Measurements from ENCODE around the gene CDC123. TPM values are rescaled to one million over a fixed set of nuclear protein-coding genes. Genes with fewer than 3 reads are reported as not detected.

Gene CDC123
- total and polyA plus RNA-seq, 2 of the 4 experiments (the other 2 are of a cell fraction), result 100 to 203 TPM

DNA sequence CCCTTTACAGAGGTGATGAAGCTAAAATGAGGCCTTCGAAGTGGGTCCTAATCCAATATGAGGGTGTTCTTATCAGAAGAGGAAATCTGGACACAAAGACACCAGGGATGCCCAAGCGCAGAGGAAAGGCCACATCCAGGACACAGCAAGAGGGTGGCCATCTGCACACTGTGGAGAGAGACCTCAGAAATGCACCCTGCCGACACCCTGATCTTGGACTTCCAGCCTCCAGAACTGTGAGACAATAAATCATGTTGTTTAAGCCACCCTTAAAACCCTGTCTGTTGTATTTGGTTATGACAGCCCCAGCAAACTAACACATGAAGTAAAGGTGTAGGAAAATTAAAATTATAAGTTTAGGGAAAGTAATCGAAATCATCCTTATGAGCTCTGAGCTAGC lies 64.0 kb downstream of the CDC123 start:
- Histone ChIP-seq H3K14ac (replicated peaks; ENCODE audit: low read depth, low read length) (no peak overlapping the region), H2AK5ac (ENCODE audit: low read depth, low read length) (no peak overlapping the region), H4K91ac (ENCODE audit: insufficient read depth, low read depth, low read length) (no peak overlapping the region), H3K9me3 (ENCODE audit: control insufficient read depth, insufficient read depth, low read length) (no peaks in the 10 kb centered on the region), H2BK5ac (ENCODE audit: low read depth, low read length, poor library complexity, severe bottlenecking) (no peak overlapping the region), H2BK120ac (ENCODE audit: low read depth, low read length) (no peak overlapping the region), H3K4me2 (ENCODE audit: low read depth, low read length) (no peak overlapping the region), H4K8ac (ENCODE audit: low read depth in 2 of 2, low read length in 2 of 2) (no peak overlapping the region), H2BK15ac (ENCODE audit: low read depth, low read length) (no peak overlapping the region), H3K18ac (ENCODE audit: low read depth, low read length) (no peak overlapping the region), H2AFZ (replicated peaks; ENCODE audit: low read length, poor library complexity) (no peak overlapping the region), H3K9me1 (ENCODE audit: insufficient read depth, low read length) (no peaks in the 10 kb centered on the region), H3K36me3 (ENCODE audit: control insufficient read depth, insufficient read depth, low read length) (no peaks in the 10 kb centered on the region), H3K56ac (ENCODE audit: extremely low read depth, insufficient read depth, low read length) (no peak overlapping the region), H2BK20ac (ENCODE audit: low read depth, low read length) (no peak overlapping the region), H3K27ac (ENCODE audit: insufficient read depth, low read length) (no peak overlapping the region), H3K9ac (ENCODE audit: low read depth, low read length) (no peak overlapping the region), H3K79me1 (ENCODE audit: low read depth in 1 of 2, low read length in 2 of 2) (no peaks in the 10 kb centered on the region), H4K20me1 (ENCODE audit: insufficient read depth, low read length) (no peaks in the 10 kb centered on the region), H3K4ac (ENCODE audit: low read depth, low read length) (no peak overlapping the region), H3K23ac (ENCODE audit: low read depth, low read length) (no peak overlapping the region), H3K27me3 (ENCODE audit: control insufficient read depth, insufficient read depth, low read length) (no peaks in the 10 kb centered on the region), H3K4me1 (ENCODE audit: control insufficient read depth, insufficient read depth, low read length) (no peaks in the 10 kb centered on the region; the same call in 1 of the 2 replicates), H4K5ac (ENCODE audit: low read depth, low read length) (no peak overlapping the region), H3K4me3 (ENCODE audit: insufficient read depth, low read depth, low read length) (no peak overlapping the region), H2AK9ac (replicated peaks; ENCODE audit: low read depth, low read length, poor library complexity) (no peak overlapping the region)
- DNase-seq (no peak), ATAC-seq (ENCODE audit: low read depth) (no peak)
- intact Hi-C loops (cut with micrococcal nuclease) (loop anchor here (5.0 kb wide), 1 partner anchor 797 kb away; no protein-coding TSS in a partner anchor), dilution Hi-C loops (cut with HindIII; ENCODE audit: low sequenced_read_pairs, unreplicated experiment) (no loop called here), in situ Hi-C loops (cut with MboI; ENCODE audit: low sequenced_read_pairs) (loop anchor here (5.0 to 25.0 kb wide), 4 partner anchors 85 to 802 kb away; partner anchors contain the start of gene CAMK1D)
- WGBS, 2 experiments (ENCODE audit: extremely low coverage in 2 of 2, insufficient read length in 1 of 2), result no CpG with 5 or more reads among the region's 4 CpGs
- BruUV-seq (replicated peaks), result no TSS peak
- POLR2A ChIA-PET (ENCODE audit: unreplicated experiment), result no interaction called here
- TF ChIP-seq NFE2L2 (IDR thresholded peaks at IDR 0.05; ENCODE audit: low read depth, low read length) (no peak), RAD21 (IDR thresholded peaks at IDR 0.05; ENCODE audit: low read length) (no peak), USF2 (IDR thresholded peaks at IDR 0.05; ENCODE audit: low read depth, low read length) (no peak), RFX5 (IDR thresholded peaks at IDR 0.05; ENCODE audit: low read depth, low read length) (no peak), POLR2A (IDR thresholded peaks at IDR 0.05; ENCODE audit: low read depth, low read length) (no peak), CEBPB (IDR thresholded peaks at IDR 0.05; ENCODE audit: low read depth, low read length) (no peak), CHD1 (IDR thresholded peaks at IDR 0.05; ENCODE audit: low read depth, low read length) (no peak), MXI1 (IDR thresholded peaks at IDR 0.05; ENCODE audit: borderline replicate concordance, low read depth, low read length) (no peak), FOS (IDR thresholded peaks at IDR 0.05; ENCODE audit: low read depth, low read length) (no peak), MAZ (IDR thresholded peaks at IDR 0.05; ENCODE audit: borderline replicate concordance, low read depth, low read length) (no peak), SMC3 (IDR thresholded peaks at IDR 0.05; ENCODE audit: low read depth, low read length) (no peak), RCOR1 (IDR thresholded peaks at IDR 0.05; ENCODE audit: insufficient replicate concordance, low read length) (no peak), CTCF (conservative IDR thresholded peaks at IDR 0.05; ENCODE audit: low read depth, low read length) (no peak), MAFK (IDR thresholded peaks at IDR 0.05; ENCODE audit: low read depth, low read length) (no peak), BHLHE40 (IDR thresholded peaks at IDR 0.05; ENCODE audit: low read depth, low read length) (no peak)
- TF ChIP-seq, protein P1, sequence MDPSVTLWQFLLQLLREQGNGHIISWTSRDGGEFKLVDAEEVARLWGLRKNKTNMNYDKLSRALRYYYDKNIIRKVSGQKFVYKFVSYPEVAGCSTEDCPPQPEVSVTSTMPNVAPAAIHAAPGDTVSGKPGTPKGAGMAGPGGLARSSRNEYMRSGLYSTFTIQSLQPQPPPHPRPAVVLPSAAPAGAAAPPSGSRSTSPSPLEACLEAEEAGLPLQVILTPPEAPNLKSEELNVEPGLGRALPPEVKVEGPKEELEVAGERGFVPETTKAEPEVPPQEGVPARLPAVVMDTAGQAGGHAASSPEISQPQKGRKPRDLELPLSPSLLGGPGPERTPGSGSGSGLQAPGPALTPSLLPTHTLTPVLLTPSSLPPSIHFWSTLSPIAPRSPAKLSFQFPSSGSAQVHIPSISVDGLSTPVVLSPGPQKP (IDR thresholded peaks at IDR 0.05; ENCODE audit: borderline replicate concordance, low read depth, low read length), result no peak
- CTCF ChIA-PET, result no interaction called here

Measured in IMR-90 (cell line).